Activated CD8-positive, alpha-beta memory T cell treated with anti-CD3 and anti-CD28 coated beads, Interleukin-2, amount 50 U/mL, for 48 hours (primary cell): ENCODE data around the gene PDIA5.

Experiments
- DNase-seq: peaks from one replicate; pipeline ENCODE4 v3.0.0-alpha.2; 2020

Gene PDIA5

GRCh38 chr3:123188058-123188457 lies 121.2 kb downstream of the PDIA5 start:
- no peak for DNase-seq

GRCh38 chr3:123193448-123194101 lies 126.8 kb downstream of the PDIA5 start:
- no peak for DNase-seq

GRCh38 chr3:123194552-123194951 lies 127.7 kb downstream of the PDIA5 start:
- DNase-seq, result no peak

- DNase-seq, result no peak
These were observed 131.5 kb downstream of the PDIA5 start for GRCh38 chr3:123198372-123198771.

GRCh38 chr3:123201223-123201556 lies 134.4 kb downstream of the PDIA5 start:
- DNase-seq, result no peak

- peak; percentile 95 for DNase-seq
These were observed 135.0 kb downstream of the PDIA5 start, which contains the start of gene SEC22A for GRCh38 chr3:123201557-123202427. SEC22A (plus strand) TSS chr3:123201943; CDS start chr3:123209218, 7,275 bp downstream.

- DNase-seq, result no peak
These were observed 135.6 kb downstream of the PDIA5 start for GRCh38 chr3:123202451-123202850.
